ENCODE data around the gene ANKRD11. TPM values are rescaled to one million over a fixed set of nuclear protein-coding genes. Genes with fewer than 3 reads are reported as not detected.
"Not testable (repeated sequence)": the region's sequence is repeated elsewhere in the genome, so short reads cannot be mapped to it uniquely, and the experiment has no call there.

Gene ANKRD11
- total RNA-seq, 1 donor from 2014 or later, result 133 TPM

- TF ChIP-seq CTCF (IDR thresholded peaks at IDR 0.05; ENCODE audit: insufficient read depth, low read length, poor library complexity, severe bottlenecking), result no peak
- peaks cover 3% of the 10 kb centered on the region for H3K36me3 ChIP-seq (ENCODE audit: control insufficient read depth, insufficient read depth, low read length)
- H3K27me3 ChIP-seq (ENCODE audit: control insufficient read depth, insufficient read depth, low read length), result no peaks in the 10 kb centered on the region
- DNase-seq (ENCODE audit: low read depth), result no peak
- no peak overlapping the region for H3K4me3 ChIP-seq (ENCODE audit: low read depth, low read length)
Measured at GRCh38 chr16:89304181-89304851, 186.0 kb downstream of the ANKRD11 start.

- Histone ChIP-seq H3K36me3 (ENCODE audit: control insufficient read depth, insufficient read depth, low read length) (peaks cover 3% of the 10 kb centered on the region), H3K4me3 (ENCODE audit: low read depth, low read length) (no peak overlapping the region), H3K27me3 (ENCODE audit: control insufficient read depth, insufficient read depth, low read length) (no peaks in the 10 kb centered on the region)
- DNase-seq (ENCODE audit: low read depth), result no peak
- no peak for TF ChIP-seq CTCF (IDR thresholded peaks at IDR 0.05; ENCODE audit: insufficient read depth, low read length, poor library complexity, severe bottlenecking)
Measured at GRCh38 chr16:89303617-89304016, 186.7 kb downstream of the ANKRD11 start.

GRCh38 chr16:89300976-89301360, 189.4 kb downstream of the ANKRD11 start:
- Histone ChIP-seq H3K36me3 (ENCODE audit: control insufficient read depth, insufficient read depth, low read length) (peaks cover 3% of the 10 kb centered on the region), H3K4me3 (ENCODE audit: low read depth, low read length) (no peak overlapping the region), H3K27me3 (ENCODE audit: control insufficient read depth, insufficient read depth, low read length) (no peaks in the 10 kb centered on the region)
- no peak for TF ChIP-seq CTCF (IDR thresholded peaks at IDR 0.05; ENCODE audit: insufficient read depth, low read length, poor library complexity, severe bottlenecking)
- DNase-seq (ENCODE audit: low read depth), result no peak

GRCh38 chr16:89300311-89300975, 189.9 kb downstream of the ANKRD11 start:
- Histone ChIP-seq H3K36me3 (ENCODE audit: control insufficient read depth, insufficient read depth, low read length) (peaks cover 3% of the 10 kb centered on the region), H3K4me3 (ENCODE audit: low read depth, low read length) (no peak overlapping the region), H3K27me3 (ENCODE audit: control insufficient read depth, insufficient read depth, low read length) (no peaks in the 10 kb centered on the region)
- TF ChIP-seq CTCF (IDR thresholded peaks at IDR 0.05; ENCODE audit: insufficient read depth, low read length, poor library complexity, severe bottlenecking), result no peak
- DNase-seq (ENCODE audit: low read depth), result no peak

- H3K4me3 ChIP-seq (ENCODE audit: low read depth, low read length); H3K27me3 ChIP-seq (ENCODE audit: control insufficient read depth, insufficient read depth, low read length); H3K36me3 ChIP-seq (ENCODE audit: control insufficient read depth, insufficient read depth, low read length); DNase-seq (ENCODE audit: low read depth): not testable (repeated sequence)
Measured at GRCh38 chr16:89299357-89300111, 190.8 kb downstream of the ANKRD11 start.

- TF ChIP-seq CTCF (IDR thresholded peaks at IDR 0.05; ENCODE audit: insufficient read depth, low read length, poor library complexity, severe bottlenecking), result no peak
- Histone ChIP-seq H3K36me3 (ENCODE audit: control insufficient read depth, insufficient read depth, low read length) (peaks cover 1% of the 10 kb centered on the region), H3K4me3 (ENCODE audit: low read depth, low read length) (no peak overlapping the region), H3K27me3 (ENCODE audit: control insufficient read depth, insufficient read depth, low read length) (no peaks in the 10 kb centered on the region)
- DNase-seq (ENCODE audit: low read depth), result no peak
Measured at GRCh38 chr16:89298623-89299225, 191.6 kb downstream of the ANKRD11 start.

All from kidney epithelial cell (primary cell).